ENCODE results near the gene CFAP97D2.
A peak's percentile ranks its signal among the peaks of the same experiment; 100 is the strongest.
"Not testable (repeated sequence)": the region's sequence is repeated elsewhere in the genome, so short reads cannot be mapped to it uniquely, and the experiment has no call there.

Gene CFAP97D2

GRCh38 chr13:114158869-114159666 is 20.0 kb upstream of the CFAP97D2 start:
- DNase-seq, result not testable (repeated sequence)

GRCh38 chr13:114161028-114161556 is 18.0 kb upstream of the CFAP97D2 start:
- DNase-seq, result no peak

DNA sequence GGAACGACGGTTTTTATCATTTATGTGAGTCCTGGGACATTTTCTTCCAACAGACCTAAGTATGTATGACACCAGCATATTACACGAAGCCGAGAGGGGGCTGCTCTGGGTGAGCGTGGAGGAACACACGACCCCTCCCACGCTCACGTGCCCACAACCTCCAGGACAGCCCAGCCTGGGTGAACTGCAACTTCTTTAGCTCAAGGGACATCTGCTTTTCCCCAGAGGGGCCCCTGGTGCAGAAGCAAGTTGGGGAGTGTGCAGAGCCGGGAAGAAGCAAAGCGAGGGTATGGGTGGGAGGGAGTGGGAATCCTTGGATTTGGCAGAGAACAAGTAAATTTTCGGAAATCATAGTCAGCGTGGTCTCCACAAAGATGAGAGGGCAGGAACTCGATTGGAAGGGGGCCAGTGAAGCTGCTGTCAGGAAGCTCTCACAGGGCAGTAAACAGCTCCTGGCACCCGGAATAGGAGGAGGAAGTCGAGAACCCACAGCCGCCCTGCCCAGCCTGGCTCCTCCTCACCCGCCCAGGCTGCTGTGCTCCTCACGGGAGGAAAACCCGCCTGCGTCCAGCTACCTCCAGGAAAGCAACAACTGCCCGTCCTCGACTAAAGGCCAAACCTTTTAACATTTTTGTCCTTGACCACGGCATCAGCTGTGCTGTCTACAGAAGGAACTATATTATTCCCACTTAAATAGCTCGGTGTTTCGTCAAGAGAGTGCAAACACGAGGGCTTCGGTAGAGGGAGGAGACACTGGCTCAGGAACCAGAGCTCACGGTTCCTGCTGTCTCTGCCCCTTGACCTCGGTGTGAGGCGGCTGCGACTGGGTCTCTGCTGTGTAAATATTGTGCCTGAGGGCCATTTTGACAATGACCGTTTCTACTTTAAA is 17.2 kb upstream of the CFAP97D2 start:
- DNase-seq, result no peak

DNA sequence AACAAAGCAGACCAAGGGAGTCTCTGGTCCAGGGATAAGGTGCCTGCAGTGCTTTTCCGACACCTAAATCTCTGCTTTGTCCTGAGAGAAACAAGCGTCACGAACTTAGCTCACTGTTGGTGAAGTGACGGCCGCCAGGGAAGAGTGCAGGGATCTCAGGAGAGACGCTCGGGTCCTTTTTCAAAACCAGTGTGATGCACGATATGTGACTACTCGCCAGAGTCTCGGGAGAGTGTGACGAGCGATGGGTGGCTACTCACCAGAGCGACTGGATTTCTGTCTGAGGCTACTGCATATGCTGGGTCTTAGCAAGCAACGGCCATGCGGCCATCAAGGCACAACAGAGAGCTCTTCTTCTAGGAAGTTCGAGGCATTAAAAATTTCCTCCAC is 16.5 kb upstream of the CFAP97D2 start:
- no peak for DNase-seq

DNA sequence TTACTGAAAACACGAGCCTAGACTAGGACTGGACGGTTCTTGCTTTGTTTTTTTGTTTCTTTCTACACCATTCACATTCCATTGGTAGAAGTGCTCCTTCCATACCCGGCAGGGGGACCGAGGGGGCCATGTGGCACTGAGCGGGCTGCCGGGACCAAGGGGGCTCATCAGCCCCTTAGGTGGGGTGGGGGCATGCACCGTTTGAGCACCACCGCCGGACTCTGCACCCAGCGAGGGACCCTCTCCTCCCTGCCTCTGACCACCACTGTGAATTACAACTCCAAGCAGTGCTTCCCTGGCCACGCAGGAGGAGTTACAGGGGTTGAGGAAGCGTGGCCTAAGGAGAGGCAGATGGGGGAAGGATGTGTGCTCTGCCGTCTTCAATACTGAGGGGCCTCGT is 15.0 kb upstream of the CFAP97D2 start:
- no peak for DNase-seq

DNA sequence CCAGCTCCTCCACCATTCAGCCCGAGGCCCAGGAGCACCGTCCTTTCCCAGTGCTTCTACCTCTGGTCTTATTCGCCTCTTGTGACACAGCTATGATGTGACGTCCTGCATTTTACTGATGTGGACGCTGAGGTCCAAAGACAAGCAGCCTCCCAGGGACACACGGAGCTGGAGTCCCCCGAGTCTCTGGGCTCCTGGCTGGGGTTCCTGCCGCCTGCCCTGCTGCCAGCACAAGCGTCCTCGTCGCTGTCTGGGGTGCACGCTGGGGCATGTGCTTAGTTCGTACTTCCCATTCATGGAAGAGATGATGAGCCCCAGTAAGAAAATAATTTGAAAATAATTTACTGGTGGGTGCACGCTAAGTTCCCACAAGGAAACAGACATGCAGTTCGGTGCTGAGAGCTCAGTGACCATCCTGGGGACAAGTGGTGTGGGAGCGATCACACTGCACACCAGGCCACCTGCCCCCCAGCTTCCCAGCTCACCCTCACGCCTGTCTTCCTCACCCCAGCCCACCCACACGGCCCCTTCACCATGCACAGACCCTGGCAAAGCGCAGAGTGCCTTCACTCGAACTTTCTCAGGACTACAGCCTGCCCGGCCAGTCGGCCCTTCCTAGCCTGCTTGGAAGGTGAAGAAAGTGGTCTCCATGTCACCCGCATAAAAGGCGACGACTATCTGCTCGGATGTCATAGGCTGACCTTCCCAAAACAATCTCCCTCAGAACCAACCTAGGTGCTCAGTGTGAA is 14.2 kb upstream of the CFAP97D2 start:
- DNase-seq, result no peak

GRCh38 chr13:114166381-114167131 is 12.5 kb upstream of the CFAP97D2 start:
- DNase-seq, result no peak

- DNase-seq, result no peak
These were observed 11.6 kb upstream of the CFAP97D2 start for GRCh38 chr13:114167426-114167825.

DNA sequence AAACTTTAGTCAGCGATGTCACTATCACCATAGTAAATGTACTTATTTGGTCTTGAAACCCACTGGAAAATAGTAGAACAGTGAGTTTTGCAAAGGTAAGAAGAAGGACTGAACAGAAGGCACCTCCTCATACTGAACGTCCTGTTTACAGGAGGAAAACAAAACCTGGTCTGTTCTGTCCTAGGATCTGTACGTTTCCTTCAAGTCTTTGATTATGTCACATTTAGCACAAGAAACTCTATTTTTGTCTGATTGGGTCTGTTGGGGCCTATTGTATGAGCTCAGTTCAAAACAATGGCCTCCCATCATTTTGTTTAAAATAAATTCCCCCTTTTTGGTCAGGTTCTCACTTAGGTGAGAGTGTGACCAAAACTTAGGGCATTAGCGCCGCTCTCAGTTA is 11.2 kb upstream of the CFAP97D2 start:
- DNase-seq, result no peak

GRCh38 chr13:114173272-114173671 is 5.8 kb upstream of the CFAP97D2 start:
- no peak for DNase-seq

GRCh38 chr13:114173745-114174144 is 5.3 kb upstream of the CFAP97D2 start:
- DNase-seq, result no peak

DNA sequence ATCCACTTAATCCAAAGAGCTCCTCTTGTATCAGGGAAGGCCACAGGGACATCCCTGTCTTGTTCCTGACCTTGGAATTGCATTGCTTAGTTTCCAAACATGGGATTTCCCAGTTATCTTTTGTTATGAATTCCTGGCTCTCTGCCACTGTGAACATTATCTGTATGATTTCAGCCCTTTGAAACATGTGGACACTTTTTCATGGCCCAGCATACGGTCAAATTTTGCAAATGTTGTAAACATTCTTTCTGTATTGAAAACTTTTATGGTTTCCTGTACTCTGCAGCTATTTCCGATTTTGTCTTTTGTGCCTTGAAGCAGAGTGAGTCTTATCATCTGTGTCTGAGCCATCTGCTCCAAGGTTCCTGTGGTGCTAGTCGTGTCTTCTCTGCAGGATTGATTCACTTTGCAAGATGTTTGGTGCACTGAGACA is 4.5 kb upstream of the CFAP97D2 start:
- no peak for DNase-seq

DNA sequence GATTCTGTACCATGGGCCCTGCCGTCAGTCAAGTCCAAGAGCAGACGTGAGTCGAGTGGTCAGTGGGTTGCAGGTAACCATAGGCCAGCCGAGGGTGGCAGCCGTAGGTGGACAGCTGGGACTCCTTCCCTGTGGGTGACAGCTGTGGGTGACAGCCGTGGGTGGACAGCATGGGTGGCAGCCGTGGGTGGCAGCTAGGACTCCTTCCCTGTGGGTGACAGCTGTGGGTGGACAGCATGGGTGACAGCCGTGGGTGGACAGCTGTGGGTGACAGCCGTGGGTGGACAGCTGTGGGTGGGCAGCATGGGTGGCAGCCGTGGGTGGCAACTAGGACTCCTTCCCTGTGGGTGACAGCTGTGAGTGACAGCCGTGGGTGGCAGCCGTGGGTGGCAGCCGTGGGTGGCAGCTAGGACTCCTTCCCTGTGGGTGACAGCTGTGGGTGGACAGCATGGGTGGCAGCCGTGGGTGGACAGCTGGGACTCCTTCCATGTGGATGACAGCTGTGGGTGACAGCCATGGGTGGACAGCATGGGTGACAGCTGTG is 2.6 kb upstream of the CFAP97D2 start:
- DNase-seq, result not testable (repeated sequence)

- no peak for DNase-seq
These were observed 1.6 kb upstream of the CFAP97D2 start for GRCh38 chr13:114177245-114178010.

- no peak for DNase-seq
These were observed 6.3 kb downstream of the CFAP97D2 start for GRCh38 chr13:114185182-114185971.

DNA sequence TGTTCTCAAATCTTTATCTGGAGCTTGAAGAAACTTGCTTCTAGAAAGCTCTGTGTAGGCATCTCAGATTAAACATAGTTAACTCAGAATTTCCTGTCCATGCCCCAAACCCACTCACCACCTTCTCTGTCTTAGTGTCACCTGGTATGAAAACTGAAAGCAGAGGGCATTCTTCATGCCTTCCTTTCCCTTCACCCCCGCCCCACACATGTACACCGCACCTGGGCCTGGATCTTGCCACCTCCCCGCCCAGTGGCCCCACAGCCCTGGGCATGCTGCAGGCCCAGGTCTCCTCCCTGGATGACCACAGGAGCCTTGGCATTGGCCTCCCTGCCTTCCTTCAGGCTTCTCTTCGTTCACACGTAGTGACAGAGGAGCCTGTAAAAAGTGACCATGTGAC is 15.8 kb downstream of the CFAP97D2 start:
- DNase-seq, result no peak

DNA sequence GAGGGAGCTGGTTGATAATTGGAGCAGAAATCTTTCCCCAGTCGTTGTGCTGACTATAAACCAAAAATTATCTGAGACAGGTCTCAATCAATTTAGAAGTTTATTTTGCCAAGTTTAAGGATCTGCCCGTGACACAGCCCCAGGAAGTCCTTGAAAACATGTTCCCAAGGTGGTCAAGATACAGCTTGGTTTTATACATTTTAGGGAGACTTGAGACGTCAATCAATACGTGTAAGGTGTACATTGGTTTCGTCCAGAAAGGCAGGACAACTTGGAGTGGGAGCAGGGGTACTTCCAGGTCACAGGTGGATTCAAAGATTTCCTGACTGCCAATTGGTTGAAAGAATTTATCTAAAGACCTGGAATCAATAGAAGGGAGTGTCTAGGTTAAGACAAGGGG is 17.6 kb downstream of the CFAP97D2 start:
- DNase-seq, result no peak

- DNase-seq, result no peak
These were observed 19.5 kb downstream of the CFAP97D2 start for GRCh38 chr13:114198556-114198955.

GRCh38 chr13:114199526-114199925 is 20.5 kb downstream of the CFAP97D2 start:
- DNase-seq, result not testable (repeated sequence)

DNA sequence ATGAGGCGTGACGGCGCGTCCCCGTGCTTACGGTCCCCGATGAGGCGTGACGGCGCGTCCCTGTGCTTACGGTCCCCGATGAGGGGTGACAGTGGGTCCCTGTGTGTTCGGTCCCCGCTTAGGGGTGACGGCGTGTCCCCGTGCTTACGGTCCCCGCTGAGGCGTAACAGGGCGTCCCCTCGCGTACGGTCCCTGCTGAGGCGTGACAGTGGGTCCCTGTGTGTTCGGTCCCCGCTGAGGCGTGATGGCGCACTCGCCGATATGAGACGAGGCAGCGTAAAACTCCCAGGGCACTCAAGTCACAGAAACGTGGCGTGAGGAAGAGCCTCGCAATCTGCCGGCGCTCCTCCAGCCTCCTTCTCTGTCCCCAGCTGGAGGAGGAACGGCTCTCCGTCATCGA is 20.9 kb downstream of the CFAP97D2 start:
- peak; percentile 12 for DNase-seq

Data from right kidney (tissue), 1 donor.